ENCODE results near the gene NDP. TPM values are rescaled to one million over a fixed set of nuclear protein-coding genes. Genes with fewer than 3 reads are reported as not detected.

The NDP gene
- total RNA-seq, 2 donors from 2014 or later = 0.16 TPM; not detected in 1

- no peaks in the 10 kb centered on the region for H3K9me3 ChIP-seq
- no peaks in the 10 kb centered on the region for H3K4me1 ChIP-seq
- DNase-seq = no peak
- H3K4me3 ChIP-seq = no peak overlapping the region
- H3K9ac ChIP-seq (ENCODE audit: low read depth in 2 of 2, low read length in 2 of 2) = no peak overlapping the region
- no peaks in the 10 kb centered on the region for H3K27me3 ChIP-seq
- no peaks in the 10 kb centered on the region for H3K36me3 ChIP-seq
- intact Hi-C loops (cut with DNase I) = no loop called here
- H3K27ac ChIP-seq = no peak overlapping the region
- no peak for TF ChIP-seq CTCF (IDR thresholded peaks at IDR 0.05)
Measured at GRCh38 chrX:44003975-44004374, 30.8 kb upstream of the NDP start.

- Histone ChIP-seq H3K4me1 (no peaks in the 10 kb centered on the region), H3K4me3 (no peak overlapping the region), H3K27me3 (no peaks in the 10 kb centered on the region), H3K9me3 (no peaks in the 10 kb centered on the region), H3K27ac (no peak overlapping the region), H3K36me3 (no peaks in the 10 kb centered on the region), H3K9ac (ENCODE audit: low read depth in 2 of 2, low read length in 2 of 2) (no peak overlapping the region)
- DNase-seq = no peak
- intact Hi-C loops (cut with DNase I) = no loop called here
- TF ChIP-seq CTCF (IDR thresholded peaks at IDR 0.05) = no peak
Measured at GRCh38 chrX:44002567-44002966, 29.4 kb upstream of the NDP start.

- Histone ChIP-seq H3K4me3 (no peak overlapping the region), H3K4me1 (no peaks in the 10 kb centered on the region), H3K9ac (ENCODE audit: low read depth in 2 of 2, low read length in 2 of 2) (no peak overlapping the region), H3K36me3 (no peaks in the 10 kb centered on the region), H3K27ac (no peak overlapping the region), H3K27me3 (no peaks in the 10 kb centered on the region), H3K9me3 (no peaks in the 10 kb centered on the region)
- no peak for TF ChIP-seq CTCF (IDR thresholded peaks at IDR 0.05)
- DNase-seq = no peak
- intact Hi-C loops (cut with DNase I) = no loop called here
Measured at GRCh38 chrX:43998374-43998773, 25.2 kb upstream of the NDP start.

GRCh38 chrX:43996491-43996890 is 23.3 kb upstream of the NDP start:
- Histone ChIP-seq H3K27ac (no peak overlapping the region), H3K4me1 (no peaks in the 10 kb centered on the region), H3K4me3 (no peak overlapping the region), H3K36me3 (no peaks in the 10 kb centered on the region), H3K9me3 (no peaks in the 10 kb centered on the region), H3K9ac (ENCODE audit: low read depth in 2 of 2, low read length in 2 of 2) (no peak overlapping the region), H3K27me3 (no peaks in the 10 kb centered on the region)
- DNase-seq = no peak
- intact Hi-C loops (cut with DNase I) = no loop called here
- TF ChIP-seq CTCF (IDR thresholded peaks at IDR 0.05) = no peak

GRCh38 chrX:43986083-43986482 is 12.9 kb upstream of the NDP start:
- DNase-seq = no peak
- Histone ChIP-seq H3K27me3 (no peaks in the 10 kb centered on the region), H3K4me3 (no peak overlapping the region), H3K4me1 (no peaks in the 10 kb centered on the region), H3K9me3 (no peaks in the 10 kb centered on the region), H3K9ac (ENCODE audit: low read depth in 2 of 2, low read length in 2 of 2) (no peak overlapping the region), H3K27ac (no peak overlapping the region), H3K36me3 (no peaks in the 10 kb centered on the region)
- TF ChIP-seq CTCF (IDR thresholded peaks at IDR 0.05) = no peak
- intact Hi-C loops (cut with DNase I) = no loop called here

- Histone ChIP-seq H3K27ac (no peak overlapping the region), H3K36me3 (no peaks in the 10 kb centered on the region), H3K4me3 (no peak overlapping the region), H3K4me1 (no peaks in the 10 kb centered on the region), H3K9me3 (no peaks in the 10 kb centered on the region), H3K9ac (ENCODE audit: low read depth in 2 of 2, low read length in 2 of 2) (no peak overlapping the region), H3K27me3 (no peaks in the 10 kb centered on the region)
- intact Hi-C loops (cut with DNase I) = no loop called here
- DNase-seq = no peak
- TF ChIP-seq CTCF (IDR thresholded peaks at IDR 0.05) = no peak
Measured at GRCh38 chrX:43985511-43985910, 12.3 kb upstream of the NDP start.

All from colonic mucosa (tissue), 4 donors.